GM12874 (cell line): ENCODE measurements around the gene CMC2.

ENCODE experiments used
- CTCF ChIP-seq: IDR thresholded peaks from 2 replicates; pipeline ENCODE4 v1.5.1; 2011; ENCODE audit warnings: low read depth, mild to moderate bottlenecking, control low read depth, low read length, moderate library complexity; ENCODE audit not compliant: insufficient read depth

CMC2 gene

GRCh38 chr16:81035975-81036750 is 29.5 kb upstream of the CMC2 start:
- TF ChIP-seq CTCF, result no peak

GRCh38 chr16:81035398-81035974 is 28.8 kb upstream of the CMC2 start, which contains the start of gene ATMIN:
Gene ATMIN (plus strand): TSS chr16:81035842. CDS start chr16:81035871, 29 bp downstream.
- peak; percentile 98 for TF ChIP-seq CTCF

GRCh38 chr16:81029930-81030604 is 23.4 kb upstream of the CMC2 start:
- TF ChIP-seq CTCF, result no peak

- no peak for TF ChIP-seq CTCF
Measured at GRCh38 chr16:81026429-81026828, 19.7 kb upstream of the CMC2 start.

GRCh38 chr16:81018496-81018895 is 11.8 kb upstream of the CMC2 start:
- no peak for TF ChIP-seq CTCF

GRCh38 chr16:81014672-81015071 is 8.0 kb upstream of the CMC2 start:
- TF ChIP-seq CTCF, result no peak

- TF ChIP-seq CTCF, result no peak
Measured at GRCh38 chr16:81012974-81013373, 6.3 kb upstream of the CMC2 start.
